GM04503 (cell line): ENCODE data around the gene CHST8.

Source experiments
- DNase-seq: peaks from one replicate; pipeline ENCODE4 v3.0.0-alpha.2; 2012; ENCODE audit warnings: low read depth

Gene CHST8

GRCh38 chr19:33745297-33745696 lies 123.5 kb downstream of the CHST8 start:
- DNase-seq = no peak

- no peak for DNase-seq
Measured at GRCh38 chr19:33746159-33746558, 124.4 kb downstream of the CHST8 start.

GRCh38 chr19:33747273-33747672 lies 125.5 kb downstream of the CHST8 start:
- no peak for DNase-seq

GRCh38 chr19:33748231-33748630 lies 126.5 kb downstream of the CHST8 start:
- DNase-seq = no peak

GRCh38 chr19:33749016-33749415 lies 127.3 kb downstream of the CHST8 start:
- no peak for DNase-seq

DNA sequence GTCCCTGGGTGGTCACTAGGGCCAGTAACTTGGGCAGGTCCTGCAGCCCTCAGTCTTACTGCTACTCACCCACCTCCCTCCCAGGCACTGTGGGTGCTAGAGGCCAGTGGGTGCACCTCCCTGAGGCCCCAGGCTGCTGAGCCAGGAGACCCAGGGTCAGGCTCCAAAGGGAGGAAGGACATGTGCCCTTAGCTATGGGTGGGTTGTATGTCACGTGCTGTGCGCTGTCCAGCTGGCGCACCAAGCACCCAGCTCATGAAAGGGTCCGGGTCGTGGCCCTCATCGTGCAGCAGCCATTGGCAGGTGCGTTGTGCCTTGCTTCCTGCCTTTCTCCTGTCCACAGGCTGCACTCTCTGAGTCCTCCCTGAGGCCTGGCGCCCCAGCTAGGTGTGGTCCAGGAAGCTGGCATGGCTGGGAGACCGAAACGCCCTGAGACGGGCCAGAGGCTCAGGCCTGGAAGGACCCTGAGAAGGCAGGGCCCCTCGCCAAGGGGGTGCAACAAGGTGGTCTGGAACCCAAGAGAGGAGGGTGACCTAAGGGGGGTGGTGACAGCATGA lies 127.9 kb downstream of the CHST8 start:
- DNase-seq = no peak

- DNase-seq = no peak
Measured at GRCh38 chr19:33750587-33751435, 129.1 kb downstream of the CHST8 start.

GRCh38 chr19:33751436-33751770 lies 129.7 kb downstream of the CHST8 start:
- DNase-seq = no peak

DNA sequence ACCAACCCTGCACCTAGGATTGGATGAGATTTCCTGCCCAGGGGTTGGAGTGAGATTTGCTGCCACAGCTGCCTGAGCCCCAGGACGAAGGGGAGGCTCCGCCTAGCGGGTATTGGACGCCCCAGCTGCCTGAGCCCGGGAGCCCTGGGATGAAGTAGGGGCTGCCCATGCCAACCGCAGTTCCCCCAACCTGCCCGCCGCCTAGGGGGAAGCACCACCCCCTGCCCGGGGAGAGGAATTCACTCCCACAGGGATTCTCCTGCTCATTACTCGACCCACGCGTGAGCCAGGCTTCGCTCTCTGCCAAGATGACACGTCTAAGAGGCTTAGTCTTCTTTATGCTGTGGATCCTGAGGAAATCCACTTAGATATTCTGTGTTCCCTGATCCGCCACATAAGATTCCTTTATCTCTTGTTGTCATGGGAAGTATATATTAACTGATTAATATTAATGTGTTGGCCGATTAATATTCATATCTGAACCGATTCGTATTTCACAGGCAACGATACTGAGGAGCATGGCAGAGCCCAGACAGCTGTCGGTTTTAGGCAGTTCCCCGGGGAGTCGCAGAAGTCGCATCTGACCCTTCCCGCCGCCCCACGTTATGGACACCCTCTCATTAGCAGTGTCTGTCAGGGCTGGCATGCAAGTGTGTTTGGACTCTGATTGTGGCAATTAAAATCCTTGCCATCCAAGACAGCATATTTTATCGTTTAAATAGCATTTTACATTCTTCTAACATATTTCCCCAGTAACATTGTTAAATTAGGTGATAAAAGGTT lies 130.5 kb downstream of the CHST8 start:
- DNase-seq = no peak

DNA sequence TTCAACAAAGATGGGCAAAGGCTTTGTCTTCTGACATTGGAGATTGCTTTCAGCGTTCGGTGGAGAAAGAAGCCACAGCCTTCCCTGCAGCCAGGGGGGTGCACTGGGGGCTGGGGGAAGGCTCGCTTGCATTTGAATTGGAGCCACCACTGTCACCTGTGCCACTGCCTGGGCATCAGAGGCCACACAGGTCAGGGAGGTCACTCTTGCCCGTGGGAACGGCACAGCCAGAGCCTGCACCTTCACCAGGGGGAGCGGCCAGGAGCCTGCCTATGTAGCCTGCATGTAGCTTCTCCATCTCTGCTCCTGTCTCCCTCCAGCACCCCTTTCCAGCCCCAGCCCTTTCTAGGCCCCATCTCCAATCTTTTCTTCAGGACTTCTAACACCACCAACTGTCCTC lies 131.2 kb downstream of the CHST8 start:
- DNase-seq = no peak

DNA sequence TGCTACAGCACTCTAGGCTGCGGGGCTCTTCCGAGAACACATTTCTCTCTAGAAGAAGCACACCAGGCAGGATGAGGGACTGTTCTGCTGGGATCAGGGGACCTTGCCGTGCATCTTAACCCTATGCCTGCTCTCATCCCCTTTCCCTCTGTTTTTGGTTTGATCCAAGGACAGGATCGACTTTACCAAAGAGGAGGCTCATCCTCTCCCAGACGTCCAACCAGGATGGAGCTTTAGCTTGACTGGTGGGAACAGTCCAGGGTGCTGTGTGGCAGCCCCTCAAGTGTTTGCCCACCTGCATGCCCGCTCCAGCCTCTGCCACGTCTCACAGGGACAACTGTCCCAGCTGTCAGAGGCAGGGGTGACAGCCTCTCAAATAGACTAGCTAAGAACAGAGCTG lies 132.6 kb downstream of the CHST8 start:
- DNase-seq = no peak

- no peak for DNase-seq
Measured at GRCh38 chr19:33755099-33756035, 133.6 kb downstream of the CHST8 start.

GRCh38 chr19:33756177-33756576 lies 134.4 kb downstream of the CHST8 start:
- DNase-seq = no peak

- no peak for DNase-seq
Measured at GRCh38 chr19:33758541-33759013, 136.8 kb downstream of the CHST8 start.

- DNase-seq = no peak
Measured at GRCh38 chr19:33759356-33759755, 137.6 kb downstream of the CHST8 start.

- no peak for DNase-seq
Measured at GRCh38 chr19:33763633-33764371, 142.0 kb downstream of the CHST8 start.

DNA sequence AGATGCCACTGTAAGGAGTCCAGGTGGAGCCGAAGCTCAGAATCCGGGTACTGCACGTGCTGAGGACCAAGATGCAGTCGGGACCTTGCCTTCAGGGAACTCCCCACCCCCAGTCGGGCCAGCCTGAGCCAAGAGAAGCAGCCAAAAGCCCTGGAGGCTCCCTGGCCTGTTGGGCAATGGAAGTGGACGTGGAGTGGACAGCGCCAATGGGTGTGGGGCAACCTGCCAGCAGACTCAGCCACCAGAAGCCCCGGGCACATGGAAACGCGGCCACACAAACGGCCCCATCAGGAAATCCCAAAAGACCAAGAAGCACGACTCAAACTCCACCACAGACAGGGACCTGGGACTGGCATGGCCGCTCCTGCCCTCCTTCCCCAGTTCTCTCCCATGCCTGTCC lies 144.9 kb downstream of the CHST8 start:
- DNase-seq = no peak

DNA sequence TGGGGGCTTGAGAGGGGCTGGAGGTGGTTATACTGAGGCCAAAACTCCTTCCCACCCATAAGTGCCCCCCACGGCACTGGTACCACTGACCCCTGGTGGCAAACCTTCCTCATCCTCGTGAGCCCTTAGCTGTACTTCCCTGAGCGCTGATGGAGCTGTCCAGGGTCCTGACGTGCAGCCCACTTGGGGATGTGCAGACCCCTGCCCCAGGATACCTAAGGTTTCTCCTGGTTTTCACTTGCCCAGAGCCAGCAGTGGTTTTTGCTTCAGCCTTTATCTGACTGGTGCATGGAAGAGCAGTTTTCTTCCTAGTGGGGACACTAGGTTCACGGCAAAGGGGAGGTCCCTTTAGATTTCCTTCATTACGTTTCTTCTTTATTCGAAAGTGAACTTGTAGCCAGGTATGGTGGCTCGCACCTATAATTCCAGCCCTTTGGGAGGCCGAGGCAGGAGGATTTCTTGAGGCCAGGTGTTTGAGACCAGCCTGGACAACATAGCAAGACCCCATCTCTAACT lies 146.2 kb downstream of the CHST8 start:
- no peak for DNase-seq

DNA sequence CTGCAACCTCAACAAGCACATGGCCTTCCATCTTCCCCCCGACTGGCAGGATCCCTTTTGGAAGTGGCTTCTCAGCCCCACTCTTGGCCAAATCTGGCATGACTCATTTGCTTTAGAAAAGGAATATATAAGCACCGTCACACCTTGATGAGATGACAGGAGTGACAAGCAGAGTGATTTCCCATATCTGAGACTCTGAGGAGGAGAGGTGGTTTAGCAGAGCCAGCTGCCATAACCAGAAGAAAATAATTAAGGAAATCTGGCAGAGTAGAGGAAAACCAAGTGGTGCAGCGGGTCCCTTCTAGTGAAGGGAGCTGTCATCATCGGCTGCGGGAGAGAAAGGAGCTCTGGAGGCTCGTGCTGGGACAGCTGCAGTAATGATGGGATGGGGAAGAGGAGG lies 147.5 kb downstream of the CHST8 start:
- DNase-seq = no peak

DNA sequence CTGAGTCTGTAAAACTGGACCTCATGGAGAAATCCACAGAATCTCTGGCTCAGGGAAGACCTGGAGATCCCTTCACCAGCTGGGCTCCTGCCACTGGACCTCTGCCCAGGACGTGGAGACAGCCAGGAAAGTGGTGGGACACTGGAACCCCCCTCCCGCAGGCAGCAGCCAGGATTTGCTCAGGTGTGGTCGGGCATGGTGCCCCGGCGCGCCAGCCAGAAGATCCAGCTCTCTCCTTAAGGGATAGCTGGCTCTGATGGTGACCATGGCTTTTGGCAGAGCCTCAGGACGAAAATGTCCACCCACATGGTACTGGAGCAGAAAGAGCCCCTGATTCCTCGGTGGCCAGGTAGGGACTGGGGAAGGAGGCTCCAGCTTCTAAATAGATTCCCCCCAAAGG lies 148.4 kb downstream of the CHST8 start:
- DNase-seq = no peak
